H1 (cell line): ENCODE data around the gene VSNL1.

Source experiments
- CHD2 ChIP-seq: IDR thresholded peaks from 2 replicates; pipeline ENCODE4 v1.6.1; 2012; ENCODE audit warnings: low read length, improper control_type of control experiment
- CREB1 ChIP-seq: IDR thresholded peaks from 2 replicates; pipeline ENCODE4 v1.6.1; 2012; ENCODE audit warnings: inconsistent platforms
- EP300 ChIP-seq, 2 experiments: IDR thresholded peaks; 1 replicate in 1 of 2; 2 replicates in 1 of 2; pipeline ENCODE4 v1.6.1; 2011 to 2012; ENCODE audit warnings: low read depth in 2 of 2, low read length in 2 of 2, mild to moderate bottlenecking in 2 of 2, borderline replicate concordance in 1 of 2, inconsistent platforms in 1 of 2, moderate library complexity in 1 of 2
- EZH2 ChIP-seq: fragments of 200-600 bp; sonication (generic); IDR thresholded peaks from 2 replicates; pipeline ENCODE4 v1.7.1; 2012; ENCODE audit warnings: low read depth, mild to moderate bottlenecking, moderate library complexity, low read length, inconsistent platforms; ENCODE audit not compliant: severe bottlenecking
- JUN ChIP-seq: IDR thresholded peaks from 2 replicates; pipeline ENCODE4 v1.6.1; 2011; ENCODE audit warnings: low read depth, mild to moderate bottlenecking, improper control_type of control experiment, low read length
- POLR2A ChIP-seq, 2 experiments: IDR thresholded peaks; 1 replicate in 1 of 2; 2 replicates in 1 of 2; pipeline ENCODE4 v1.6.1; 2011; ENCODE audit warnings: low read depth in 2 of 2, low read length in 2 of 2, mild to moderate bottlenecking in 2 of 2; ENCODE audit errors: control extremely low read depth in 1 of 2
- RFX5 ChIP-seq: IDR thresholded peaks from 2 replicates; pipeline ENCODE4 v1.6.1; 2011; ENCODE audit warnings: low read depth, low read length, improper control_type of control experiment, borderline replicate concordance
- SIX5 ChIP-seq: IDR thresholded peaks from 2 replicates; pipeline ENCODE4 v1.6.1; 2011; ENCODE audit warnings: mild to moderate bottlenecking, low read depth, low read length
- SRF ChIP-seq: IDR thresholded peaks from 2 replicates; pipeline ENCODE4 v1.6.1; 2011; ENCODE audit warnings: mild to moderate bottlenecking, low read depth, low read length, moderate library complexity
- TAF1 ChIP-seq: IDR thresholded peaks from 2 replicates; pipeline ENCODE4 v1.6.1; 2011; ENCODE audit warnings: mild to moderate bottlenecking, low read depth, low read length
- TF ChIP-seq, protein P1 (sequence below), 3 experiments: IDR thresholded peaks; 1 replicate in 2 of 3; 2 replicates in 1 of 3; pipeline versions ENCODE4 v1.5.1 to v1.6.1; 2011; ENCODE audit warnings: low read length in 3 of 3, mild to moderate bottlenecking in 3 of 3, inconsistent platforms in 2 of 3, low read depth in 1 of 3, moderate library complexity in 1 of 3; ENCODE audit not compliant: insufficient read depth in 1 of 3; ENCODE audit errors: control extremely low read depth in 1 of 3
- TF ChIP-seq, protein P2 (sequence below): IDR thresholded peaks from 2 replicates; pipeline ENCODE4 v1.6.1; 2012; ENCODE audit warnings: low read length, inconsistent platforms
- TF ChIP-seq, protein P3 (sequence below): IDR thresholded peaks from 2 replicates; pipeline ENCODE4 v1.6.1; 2012; ENCODE audit warnings: inconsistent platforms

DNA sequence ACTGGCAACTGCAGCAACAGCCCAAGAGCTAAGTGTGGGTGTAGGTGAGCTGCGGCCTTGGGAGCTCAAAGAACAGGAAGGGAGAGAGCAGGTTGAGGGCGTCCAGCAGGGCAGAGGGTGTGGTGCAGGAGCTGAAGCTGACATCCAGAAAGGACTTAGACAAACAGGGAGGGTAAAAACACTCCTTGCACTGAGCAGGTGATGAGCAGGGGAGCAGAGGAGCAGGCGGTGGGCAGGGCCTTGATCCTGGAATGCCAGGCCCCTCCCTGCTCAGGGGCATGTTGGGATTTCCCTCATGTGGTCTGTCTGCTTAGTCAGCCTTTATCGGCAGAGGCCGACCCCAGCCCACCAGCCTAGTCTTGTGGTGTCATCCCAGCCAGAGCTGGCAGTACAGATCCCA, 63.6 kb downstream of the VSNL1 start:
- no peak for TF ChIP-seq TAF1
- no peak for TF ChIP-seq EZH2
- TF ChIP-seq, protein P1, sequence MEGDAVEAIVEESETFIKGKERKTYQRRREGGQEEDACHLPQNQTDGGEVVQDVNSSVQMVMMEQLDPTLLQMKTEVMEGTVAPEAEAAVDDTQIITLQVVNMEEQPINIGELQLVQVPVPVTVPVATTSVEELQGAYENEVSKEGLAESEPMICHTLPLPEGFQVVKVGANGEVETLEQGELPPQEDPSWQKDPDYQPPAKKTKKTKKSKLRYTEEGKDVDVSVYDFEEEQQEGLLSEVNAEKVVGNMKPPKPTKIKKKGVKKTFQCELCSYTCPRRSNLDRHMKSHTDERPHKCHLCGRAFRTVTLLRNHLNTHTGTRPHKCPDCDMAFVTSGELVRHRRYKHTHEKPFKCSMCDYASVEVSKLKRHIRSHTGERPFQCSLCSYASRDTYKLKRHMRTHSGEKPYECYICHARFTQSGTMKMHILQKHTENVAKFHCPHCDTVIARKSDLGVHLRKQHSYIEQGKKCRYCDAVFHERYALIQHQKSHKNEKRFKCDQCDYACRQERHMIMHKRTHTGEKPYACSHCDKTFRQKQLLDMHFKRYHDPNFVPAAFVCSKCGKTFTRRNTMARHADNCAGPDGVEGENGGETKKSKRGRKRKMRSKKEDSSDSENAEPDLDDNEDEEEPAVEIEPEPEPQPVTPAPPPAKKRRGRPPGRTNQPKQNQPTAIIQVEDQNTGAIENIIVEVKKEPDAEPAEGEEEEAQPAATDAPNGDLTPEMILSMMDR (IDR thresholded peaks at IDR 0.05; ENCODE audit: control extremely low read depth in 1 of 3, insufficient read depth in 1 of 3, low read depth in 1 of 3, low read length in 3 of 3) = no peak
- no peak for TF ChIP-seq POLR2A (IDR thresholded peaks at IDR 0.05; ENCODE audit: control extremely low read depth in 1 of 2, low read depth in 2 of 2, low read length in 2 of 2)
- no peak for TF ChIP-seq EP300 (IDR thresholded peaks at IDR 0.05; ENCODE audit: borderline replicate concordance in 1 of 2, low read depth in 2 of 2, low read length in 2 of 2)
- TF ChIP-seq SIX5 = no peak
- no peak for TF ChIP-seq CREB1
- no peak for TF ChIP-seq SRF
- TF ChIP-seq JUN = no peak
- TF ChIP-seq CHD2 = no peak
- TF ChIP-seq, protein P2, sequence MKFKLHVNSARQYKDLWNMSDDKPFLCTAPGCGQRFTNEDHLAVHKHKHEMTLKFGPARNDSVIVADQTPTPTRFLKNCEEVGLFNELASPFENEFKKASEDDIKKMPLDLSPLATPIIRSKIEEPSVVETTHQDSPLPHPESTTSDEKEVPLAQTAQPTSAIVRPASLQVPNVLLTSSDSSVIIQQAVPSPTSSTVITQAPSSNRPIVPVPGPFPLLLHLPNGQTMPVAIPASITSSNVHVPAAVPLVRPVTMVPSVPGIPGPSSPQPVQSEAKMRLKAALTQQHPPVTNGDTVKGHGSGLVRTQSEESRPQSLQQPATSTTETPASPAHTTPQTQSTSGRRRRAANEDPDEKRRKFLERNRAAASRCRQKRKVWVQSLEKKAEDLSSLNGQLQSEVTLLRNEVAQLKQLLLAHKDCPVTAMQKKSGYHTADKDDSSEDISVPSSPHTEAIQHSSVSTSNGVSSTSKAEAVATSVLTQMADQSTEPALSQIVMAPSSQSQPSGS = no peak
- TF ChIP-seq, protein P3, sequence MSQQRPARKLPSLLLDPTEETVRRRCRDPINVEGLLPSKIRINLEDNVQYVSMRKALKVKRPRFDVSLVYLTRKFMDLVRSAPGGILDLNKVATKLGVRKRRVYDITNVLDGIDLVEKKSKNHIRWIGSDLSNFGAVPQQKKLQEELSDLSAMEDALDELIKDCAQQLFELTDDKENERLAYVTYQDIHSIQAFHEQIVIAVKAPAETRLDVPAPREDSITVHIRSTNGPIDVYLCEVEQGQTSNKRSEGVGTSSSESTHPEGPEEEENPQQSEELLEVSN = no peak
- no peak for TF ChIP-seq RFX5
